AG08395 (cell line): Measurements from ENCODE around the gene NF1.
A peak's percentile ranks its signal among the peaks of the same experiment; 100 is the strongest.

Experiments
- DNase-seq: peaks from one replicate; pipeline ENCODE4 v3.0.0; 2012; ENCODE audit warnings: mixed read lengths, low spot score

The NF1 gene

GRCh38 chr17:31404028-31404949 lies 309.5 kb downstream of the NF1 start:
- DNase-seq, result no peak

- no peak for DNase-seq
Observed at GRCh38 chr17:31405890-31406371, 311.2 kb downstream of the NF1 start.

GRCh38 chr17:31408586-31408985 lies 313.8 kb downstream of the NF1 start:
- DNase-seq, result no peak

- no peak for DNase-seq
Observed at GRCh38 chr17:31411707-31412285, 317.0 kb downstream of the NF1 start.

- no peak for DNase-seq
Observed at GRCh38 chr17:31412511-31412910, 317.7 kb downstream of the NF1 start.

- DNase-seq, result no peak
Observed at GRCh38 chr17:31413081-31413799, 318.5 kb downstream of the NF1 start.

- DNase-seq, result peak; percentile 72
Observed at GRCh38 chr17:31413874-31414549, 319.2 kb downstream of the NF1 start.

GRCh38 chr17:31414550-31414918 lies 319.8 kb downstream of the NF1 start:
- DNase-seq, result no peak

GRCh38 chr17:31415004-31415454 lies 320.3 kb downstream of the NF1 start:
- no peak for DNase-seq

GRCh38 chr17:31415640-31416502 lies 321.1 kb downstream of the NF1 start:
- no peak for DNase-seq

- DNase-seq, result no peak
Observed at GRCh38 chr17:31416503-31416923, 321.7 kb downstream of the NF1 start.

GRCh38 chr17:31417051-31417792 lies 322.4 kb downstream of the NF1 start:
- no peak for DNase-seq

GRCh38 chr17:31418773-31419350 lies 324.1 kb downstream of the NF1 start:
- no peak for DNase-seq

GRCh38 chr17:31422443-31422842 lies 327.7 kb downstream of the NF1 start:
- DNase-seq, result no peak

GRCh38 chr17:31424944-31425281 lies 330.1 kb downstream of the NF1 start:
- no peak for DNase-seq

- no peak for DNase-seq
Observed at GRCh38 chr17:31425282-31426040, 330.7 kb downstream of the NF1 start.
